Muscle of leg (tissue), 11 donors: ENCODE measurements around the gene TP53AIP1. TPM values are rescaled to one million over a fixed set of nuclear protein-coding genes. Genes with fewer than 3 reads are reported as not detected.

Experiments used
- DNase-seq: peaks from one replicate; pipeline ENCODE4 v3.0.0; 2013
- H3K27ac ChIP-seq: one replicate; pipeline ENCODE4 v1.5.1; 2013; ENCODE audit warnings: mild to moderate bottlenecking, low read length, control low read depth
- H3K27me3 ChIP-seq: one replicate; pipeline ENCODE4 v1.6.1; 2013; ENCODE audit warnings: low read length; ENCODE audit not compliant: control insufficient read depth, insufficient read depth
- H3K36me3 ChIP-seq: one replicate; pipeline ENCODE4 v1.6.1; 2013; ENCODE audit warnings: low read length; ENCODE audit not compliant: control insufficient read depth, insufficient read depth
- H3K4me1 ChIP-seq: one replicate; pipeline ENCODE4 v1.6.1; 2013; ENCODE audit warnings: low read length; ENCODE audit not compliant: control insufficient read depth, insufficient read depth
- H3K4me3 ChIP-seq: one replicate; pipeline ENCODE4 v1.5.1; 2013; ENCODE audit warnings: low read length, control low read depth
- H3K9me3 ChIP-seq: replicated peaks from 2 replicates; pipeline ENCODE4 v1.6.1; 2013; ENCODE audit warnings: low read depth, low read length; ENCODE audit not compliant: control insufficient read depth
- WGBS: methylation state at CpG from one replicate; pipeline ENCODE4 v1.1.5; 2013; ENCODE audit warnings: missing lambda C conversion rate; ENCODE audit not compliant: insufficient coverage; 5-methylcytosine and 5-hydroxymethylcytosine counted together
- polyA plus RNA-seq, 8 donors: library from polyadenylated mRNA; unstranded; fragments of 120-200 nt; gene quantifications; one replicate each; pipeline versions ENCODE4 v1.2.1 to v1.2.3, GENCODE V29; 2013; ENCODE audit warnings: inconsistent platforms in 1 of 8, low replicate concordance in 1 of 8; ENCODE audit not compliant: insufficient read length in 8 of 8, insufficient read depth in 1 of 8
- total RNA-seq: library from RNA; stranded (reverse); fragments of 120-200 nt; gene quantifications from one replicate; pipeline ENCODE4 v1.2.4, GENCODE V29; 2013

TP53AIP1 gene
- total and polyA plus RNA-seq, 9 donors, result 0.15 to 2.2 (median 0.24) TPM; not detected in 1

- H3K4me3 ChIP-seq, result no peak overlapping the region
- no peak overlapping the region for H3K27ac ChIP-seq
- no peaks in the 10 kb centered on the region for H3K9me3 ChIP-seq
- 73% methylated on average over 1 of the region's 5 CpGs for WGBS
- no peaks in the 10 kb centered on the region for H3K27me3 ChIP-seq
- DNase-seq, result no peak
- no peaks in the 10 kb centered on the region for H3K36me3 ChIP-seq
- peaks cover 25% of the 10 kb centered on the region for H3K4me1 ChIP-seq
Measured at GRCh38 chr11:128917144-128917724, 25.4 kb downstream of the TP53AIP1 start.

GRCh38 chr11:128916681-128917080 is 26.0 kb downstream of the TP53AIP1 start:
- H3K4me1 ChIP-seq, result peaks cover 25% of the 10 kb centered on the region
- H3K4me3 ChIP-seq, result no peak overlapping the region
- whole genome bisulfite sequencing, result 80% methylated on average over 2 of the region's 2 CpGs
- no peak overlapping the region for H3K27ac ChIP-seq
- no peaks in the 10 kb centered on the region for H3K27me3 ChIP-seq
- no peak for DNase-seq
- H3K9me3 ChIP-seq, result no peaks in the 10 kb centered on the region
- H3K36me3 ChIP-seq, result no peaks in the 10 kb centered on the region

- Histone ChIP-seq H3K9me3 (no peaks in the 10 kb centered on the region), H3K4me3 (no peak overlapping the region), H3K4me1 (peaks cover 25% of the 10 kb centered on the region), H3K27ac (no peak overlapping the region), H3K36me3 (no peaks in the 10 kb centered on the region), H3K27me3 (no peaks in the 10 kb centered on the region)
- no peak for DNase-seq
- WGBS, result 80% methylated on average over 1 of the region's 3 CpGs
Measured at GRCh38 chr11:128916037-128916572, 26.6 kb downstream of the TP53AIP1 start.

- Histone ChIP-seq H3K27ac (no peak overlapping the region), H3K4me1 (peaks cover 25% of the 10 kb centered on the region), H3K4me3 (no peak overlapping the region), H3K9me3 (no peaks in the 10 kb centered on the region), H3K27me3 (no peaks in the 10 kb centered on the region), H3K36me3 (no peaks in the 10 kb centered on the region)
- WGBS, result 41% methylated on average over 2 of the region's 6 CpGs
- DNase-seq, result no peak
Measured at GRCh38 chr11:128915149-128915521, 27.5 kb downstream of the TP53AIP1 start.

GRCh38 chr11:128914216-128915148 is 28.2 kb downstream of the TP53AIP1 start:
- DNase-seq, result no peak
- Histone ChIP-seq H3K4me1 (peaks cover 28% of the 10 kb centered on the region), H3K27ac (no peak overlapping the region), H3K4me3 (no peak overlapping the region), H3K36me3 (no peaks in the 10 kb centered on the region), H3K27me3 (no peaks in the 10 kb centered on the region), H3K9me3 (no peaks in the 10 kb centered on the region)
- WGBS, result 86% methylated on average over 14 of the region's 18 CpGs

GRCh38 chr11:128913806-128914205 is 28.9 kb downstream of the TP53AIP1 start:
- no peak for DNase-seq
- no peak overlapping the region for H3K4me3 ChIP-seq
- 86% methylated on average over 1 of the region's 5 CpGs for WGBS

GRCh38 chr11:128911701-128912100 is 31.0 kb downstream of the TP53AIP1 start:
- H3K4me1 ChIP-seq, result peaks cover 41% of the 10 kb centered on the region
- no peak overlapping the region for H3K27ac ChIP-seq
- 96% methylated on average over 13 of the region's 18 CpGs for WGBS
- DNase-seq, result no peak
- no peaks in the 10 kb centered on the region for H3K36me3 ChIP-seq
- no peak overlapping the region for H3K4me3 ChIP-seq
- no peaks in the 10 kb centered on the region for H3K9me3 ChIP-seq
- H3K27me3 ChIP-seq, result no peaks in the 10 kb centered on the region

More at GRCh38 chr11:128913806-128914205, 28.9 kb downstream of the TP53AIP1 start:
- H3K27me3 ChIP-seq, result no peaks in the 10 kb centered on the region
- no peaks in the 10 kb centered on the region for H3K36me3 ChIP-seq
- H3K9me3 ChIP-seq, result no peaks in the 10 kb centered on the region
- no peak overlapping the region for H3K27ac ChIP-seq
- peaks cover 35% of the 10 kb centered on the region for H3K4me1 ChIP-seq

GRCh38 chr11:128911239-128911638 is 31.4 kb downstream of the TP53AIP1 start:
- Histone ChIP-seq H3K4me1 (peaks cover 37% of the 10 kb centered on the region), H3K27me3 (peaks cover 3% of the 10 kb centered on the region), H3K4me3 (no peak overlapping the region), H3K9me3 (no peaks in the 10 kb centered on the region), H3K27ac (no peak overlapping the region), H3K36me3 (no peaks in the 10 kb centered on the region)
- no peak for DNase-seq
- WGBS, result 94% methylated on average over 17 of the region's 17 CpGs

GRCh38 chr11:128910576-128910975 is 32.1 kb downstream of the TP53AIP1 start:
- Histone ChIP-seq H3K27ac (no peak overlapping the region), H3K36me3 (no peaks in the 10 kb centered on the region), H3K4me3 (no peak overlapping the region), H3K4me1 (peaks cover 44% of the 10 kb centered on the region), H3K27me3 (peaks cover 6% of the 10 kb centered on the region), H3K9me3 (no peaks in the 10 kb centered on the region)
- DNase-seq, result no peak
- WGBS, result no CpG with 5 or more reads among the region's 3 CpGs

- Histone ChIP-seq H3K4me3 (no peak overlapping the region), H3K4me1 (peaks cover 44% of the 10 kb centered on the region), H3K9me3 (no peaks in the 10 kb centered on the region), H3K36me3 (no peaks in the 10 kb centered on the region), H3K27ac (peak overlapping the region; percentile 51), H3K27me3 (peaks cover 8% of the 10 kb centered on the region)
- 72% methylated on average over 7 of the region's 8 CpGs for WGBS
- DNase-seq, result no peak
Measured at GRCh38 chr11:128909438-128910125, 33.1 kb downstream of the TP53AIP1 start.
